SU-DHL-6 (cell line): ENCODE measurements around the gene HSPA8.

Experiments
- CTCF ChIP-seq: fragments of 200-600 bp; sonication (generic); IDR thresholded peaks from one replicate; pipeline ENCODE4 v1.5.1; 2017; ENCODE audit warnings: antibody characterized with exemption, mild to moderate bottlenecking, low read length, moderate library complexity; ENCODE audit not compliant: insufficient read depth, poor library complexity, severe bottlenecking
- EZH2phosphoT487 ChIP-seq: fragments of 200-600 bp; sonication (generic), shearing (Covaris generic); conservative IDR thresholded peaks from 2 replicates; pipeline ENCODE4 v1.6.1; 2018; ENCODE audit warnings: mild to moderate bottlenecking, antibody characterized with exemption, low read length, moderate library complexity, mixed read lengths

DNA sequence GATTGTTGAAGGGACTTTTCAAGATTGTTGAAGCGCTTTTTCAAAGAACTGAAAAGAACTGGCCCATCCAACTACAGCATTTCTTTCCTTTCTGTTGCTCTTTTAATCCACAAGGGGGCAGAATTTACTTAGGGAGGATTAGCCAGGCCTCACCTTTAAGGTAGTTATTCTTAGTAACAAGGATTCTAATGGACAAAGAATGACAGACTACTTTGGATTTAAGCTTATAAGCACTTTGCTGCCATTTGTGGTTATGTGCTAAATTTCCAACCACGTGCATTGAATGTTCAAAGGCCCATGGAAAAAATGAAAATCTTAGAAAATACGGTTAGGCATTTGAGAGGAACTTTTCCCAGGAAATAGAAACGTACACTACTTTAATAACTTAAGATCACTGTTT, 49.5 kb upstream of the HSPA8 start:
- TF ChIP-seq CTCF (peak; percentile 86), EZH2phosphoT487 (no peak)
